Dendritic cell treated with granulocyte-macrophage colony-stimulating factor and Interleukin-4, amounts not matched to agents 40 ng/mL and 50 ng/mL, for 4 days (primary cell): ENCODE results near the gene ABHD18.
A peak's percentile ranks its signal among the peaks of the same experiment; 100 is the strongest.
"Not testable (repeated sequence)": the region's sequence is repeated elsewhere in the genome, so short reads cannot be mapped to it uniquely, and the experiment has no call there.

Experiments used
- H3K27ac Mint-ChIP-seq: one replicate; pipeline ENCODE4 v1.8.0; 2022; ENCODE audit warnings: mild to moderate bottlenecking, mixed read lengths
- H3K27me3 Mint-ChIP-seq: one replicate; pipeline ENCODE4 v1.8.0; 2022; ENCODE audit warnings: mild to moderate bottlenecking, mixed read lengths
- H3K36me3 Mint-ChIP-seq: one replicate; pipeline ENCODE4 v1.8.0; 2022; ENCODE audit warnings: low read depth, mixed read lengths
- H3K4me1 Mint-ChIP-seq: one replicate; pipeline ENCODE4 v1.8.0; 2022; ENCODE audit warnings: low read depth, mixed read lengths
- H3K4me3 Mint-ChIP-seq: one replicate; pipeline ENCODE4 v1.8.0; 2022; ENCODE audit warnings: mild to moderate bottlenecking, moderate library complexity, mixed read lengths
- H3K9me3 Mint-ChIP-seq: one replicate; pipeline ENCODE4 v1.8.0; 2022; ENCODE audit warnings: mixed read lengths
- intact Hi-C: fragments of 100-400 bp; cut with micrococcal nuclease; formaldehyde crosslinking; loops from one replicate; pipeline ENCODE4 v1.15.0; 2022

The ABHD18 gene

GRCh38 chr4:128025319-128025718 is 60.1 kb downstream of the ABHD18 start:
- no peak overlapping the region for H3K27ac Mint-ChIP-seq
- H3K27me3 Mint-ChIP-seq: no peaks in the 10 kb centered on the region
- intact Hi-C loops: no loop called here
- no peaks in the 10 kb centered on the region for H3K4me1 Mint-ChIP-seq
- H3K36me3 Mint-ChIP-seq: peaks cover 87% of the 10 kb centered on the region
- H3K4me3 Mint-ChIP-seq: no peak overlapping the region
- no peaks in the 10 kb centered on the region for H3K9me3 Mint-ChIP-seq

- H3K27me3 Mint-ChIP-seq: no peaks in the 10 kb centered on the region
- no peak overlapping the region for H3K27ac Mint-ChIP-seq
- intact Hi-C loops: no loop called here
- no peaks in the 10 kb centered on the region for H3K9me3 Mint-ChIP-seq
- H3K4me1 Mint-ChIP-seq: no peaks in the 10 kb centered on the region
- H3K36me3 Mint-ChIP-seq: peaks cover 77% of the 10 kb centered on the region
- no peak overlapping the region for H3K4me3 Mint-ChIP-seq
These were observed 64.7 kb downstream of the ABHD18 start for GRCh38 chr4:128029907-128030306.

GRCh38 chr4:128031756-128032384 is 66.7 kb downstream of the ABHD18 start:
- intact Hi-C loops: no loop called here
- peaks cover 64% of the 10 kb centered on the region for H3K36me3 Mint-ChIP-seq
- H3K4me1 Mint-ChIP-seq: no peaks in the 10 kb centered on the region
- H3K9me3 Mint-ChIP-seq: no peaks in the 10 kb centered on the region
- no peaks in the 10 kb centered on the region for H3K27me3 Mint-ChIP-seq
- H3K4me3 Mint-ChIP-seq: no peak overlapping the region
- H3K27ac Mint-ChIP-seq: no peak overlapping the region

- Mint-ChIP-seq H3K4me1 (no peaks in the 10 kb centered on the region), H3K9me3 (no peaks in the 10 kb centered on the region), H3K4me3 (no peak overlapping the region), H3K27me3 (no peaks in the 10 kb centered on the region), H3K27ac (no peak overlapping the region), H3K36me3 (peaks cover 3% of the 10 kb centered on the region)
- intact Hi-C loops: no loop called here
These were observed 74.4 kb downstream of the ABHD18 start for GRCh38 chr4:128039568-128039967.

- H3K4me3 Mint-ChIP-seq, H3K27ac Mint-ChIP-seq, intact Hi-C loops, H3K27me3 Mint-ChIP-seq, H3K4me1 Mint-ChIP-seq, H3K36me3 Mint-ChIP-seq, H3K9me3 Mint-ChIP-seq: not testable (repeated sequence)
These were observed 81.8 kb downstream of the ABHD18 start for GRCh38 chr4:128047019-128047418.

- H3K27ac Mint-ChIP-seq, H3K4me3 Mint-ChIP-seq, H3K4me1 Mint-ChIP-seq, intact Hi-C loops, H3K27me3 Mint-ChIP-seq, H3K36me3 Mint-ChIP-seq, H3K9me3 Mint-ChIP-seq: not testable (repeated sequence)
These were observed 82.3 kb downstream of the ABHD18 start for GRCh38 chr4:128047514-128047913.

GRCh38 chr4:128051229-128051628 is 86.0 kb downstream of the ABHD18 start:
- H3K4me3 Mint-ChIP-seq, H3K27me3 Mint-ChIP-seq, H3K4me1 Mint-ChIP-seq, H3K36me3 Mint-ChIP-seq, H3K9me3 Mint-ChIP-seq, intact Hi-C loops, H3K27ac Mint-ChIP-seq: not testable (repeated sequence)

- H3K36me3 Mint-ChIP-seq, H3K9me3 Mint-ChIP-seq, intact Hi-C loops: not testable (repeated sequence)
These were observed 89.7 kb downstream of the ABHD18 start for GRCh38 chr4:128054907-128055306.

GRCh38 chr4:128055441-128056206 is 90.4 kb downstream of the ABHD18 start:
- H3K27me3 Mint-ChIP-seq, H3K9me3 Mint-ChIP-seq, H3K4me3 Mint-ChIP-seq, H3K27ac Mint-ChIP-seq, H3K4me1 Mint-ChIP-seq, intact Hi-C loops, H3K36me3 Mint-ChIP-seq: not testable (repeated sequence)

More at GRCh38 chr4:128054907-128055306, 89.7 kb downstream of the ABHD18 start:
- H3K4me1 Mint-ChIP-seq, H3K27me3 Mint-ChIP-seq, H3K27ac Mint-ChIP-seq, H3K4me3 Mint-ChIP-seq: not testable (repeated sequence)

GRCh38 chr4:128056396-128056795 is 91.2 kb downstream of the ABHD18 start:
- intact Hi-C loops: no loop called here
- H3K36me3 Mint-ChIP-seq: no peaks in the 10 kb centered on the region
- no peak overlapping the region for H3K4me3 Mint-ChIP-seq
- peaks cover 2% of the 10 kb centered on the region for H3K27me3 Mint-ChIP-seq
- H3K9me3 Mint-ChIP-seq: no peaks in the 10 kb centered on the region
- H3K4me1 Mint-ChIP-seq: peaks cover 5% of the 10 kb centered on the region
- no peak overlapping the region for H3K27ac Mint-ChIP-seq

- peaks cover 2% of the 10 kb centered on the region for H3K27me3 Mint-ChIP-seq
- peak overlapping the region; percentile 74 for H3K4me3 Mint-ChIP-seq
- peak overlapping the region; percentile 87 for H3K27ac Mint-ChIP-seq
- intact Hi-C loops: loop anchor here (2.0 to 5.0 kb wide), 2 partner anchors 179 to 1032 kb away; partner anchors contain the start of genes PLK4 and SCLT1
- H3K4me1 Mint-ChIP-seq: peaks cover 10% of the 10 kb centered on the region
- H3K36me3 Mint-ChIP-seq: no peaks in the 10 kb centered on the region
- no peaks in the 10 kb centered on the region for H3K9me3 Mint-ChIP-seq
These were observed 95.0 kb downstream of the ABHD18 start for GRCh38 chr4:128060121-128060698.

- Mint-ChIP-seq H3K9me3 (no peaks in the 10 kb centered on the region), H3K4me1 (peaks cover 10% of the 10 kb centered on the region), H3K27me3 (peaks cover 2% of the 10 kb centered on the region), H3K27ac (peak within 1 kb of the TSS; percentile 87), H3K36me3 (no peaks in the 10 kb centered on the region), H3K4me3 (peak within 1 kb of the TSS; percentile 78)
- intact Hi-C loops: loop anchor here (1.0 to 5.0 kb wide), 4 partner anchors 96 to 1031 kb away; partner anchors contain the start of genes ABHD18, MFSD8, PLK4 and SCLT1
These were observed 95.7 kb downstream of the ABHD18 start, which contains the start of gene LARP1B for GRCh38 chr4:128060699-128061565. Gene LARP1B (plus strand): TSS chr4:128061312. CDS start chr4:128074952, 13,640 bp downstream.
